Left ventricle myocardium inferior (tissue), 1 donor: Measurements from ENCODE around the gene TTYH2. TPM values are rescaled to one million over a fixed set of nuclear protein-coding genes. Genes with fewer than 3 reads are reported as not detected.

Experiments used
- DNase-seq: peaks from one replicate; pipeline ENCODE4 v3.0.0-alpha.2; 2020
- H3K27ac ChIP-seq: fragments of 200-600 bp; replicated peaks from 2 replicates; pipeline ENCODE4 v1.8.0; 2021
- H3K27me3 ChIP-seq: fragments of 200-600 bp; 2 replicates; pipeline ENCODE4 v1.8.0; 2021; ENCODE audit warnings: low read depth
- H3K36me3 ChIP-seq: fragments of 200-600 bp; 2 replicates; pipeline ENCODE4 v1.8.0; 2021
- H3K4me1 ChIP-seq: fragments of 200-600 bp; 2 replicates; pipeline ENCODE4 v1.8.0; 2021
- H3K4me3 ChIP-seq: fragments of 200-600 bp; 2 replicates; pipeline ENCODE4 v1.8.0; 2021; ENCODE audit warnings: mild to moderate bottlenecking, moderate library complexity
- H3K9me3 ChIP-seq: fragments of 200-600 bp; replicated peaks from 2 replicates; pipeline ENCODE4 v1.8.0; 2021
- intact Hi-C: fragments of 100-400 bp; cut with micrococcal nuclease; formaldehyde crosslinking; loops from one replicate; pipeline ENCODE4 v1.11.0; 2022
- total RNA-seq: library from RNA; stranded (reverse); fragmentation: NEBNext Ultra II Directional; extraction: Animal tissue kit (Norgen Biotek cat#: 25700); gene quantifications from one replicate; pipeline ENCODE4 v1.2.1, GENCODE V29; 2021
- TF ChIP-seq, protein P1 (sequence below): fragments of 200-600 bp; IDR thresholded peaks from 2 replicates; pipeline ENCODE4 v1.8.0; 2021; ENCODE audit warnings: antibody characterized with exemption, mild to moderate bottlenecking, borderline replicate concordance
- donor health status: DM: no; HTN: yes; CAD: no; lungs with severe emphysema.

Gene TTYH2
- total RNA-seq, 1 donor from 2014 or later: 28.1 TPM

DNA sequence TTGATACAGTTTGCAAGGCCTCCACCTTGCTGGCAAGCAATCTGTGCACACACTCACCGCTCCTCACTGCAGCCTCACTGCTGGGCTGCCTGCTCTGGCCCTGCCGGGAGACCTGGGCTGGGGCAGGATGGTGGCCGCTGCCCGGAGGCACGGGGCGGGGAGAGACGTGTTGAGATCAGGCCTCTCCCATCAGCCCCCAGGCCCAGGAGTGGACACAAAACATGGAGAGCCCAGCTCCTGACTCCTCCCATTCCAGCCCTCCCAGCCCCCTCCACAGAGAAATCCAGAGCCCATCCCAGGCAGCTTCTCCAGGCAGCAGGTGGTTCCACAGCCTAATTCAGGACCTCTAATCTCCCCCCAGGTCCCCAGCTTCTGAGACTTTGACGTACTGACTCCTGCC is 33.0 kb upstream of the TTYH2 start:
- Histone ChIP-seq H3K4me3 (no peak overlapping the region), H3K4me1 (no peaks in the 10 kb centered on the region), H3K9me3 (no peaks in the 10 kb centered on the region), H3K27me3 (peaks cover 98% of the 10 kb centered on the region), H3K36me3 (no peaks in the 10 kb centered on the region), H3K27ac (no peak overlapping the region)
- intact Hi-C loops: no loop called here
- TF ChIP-seq, protein P1, sequence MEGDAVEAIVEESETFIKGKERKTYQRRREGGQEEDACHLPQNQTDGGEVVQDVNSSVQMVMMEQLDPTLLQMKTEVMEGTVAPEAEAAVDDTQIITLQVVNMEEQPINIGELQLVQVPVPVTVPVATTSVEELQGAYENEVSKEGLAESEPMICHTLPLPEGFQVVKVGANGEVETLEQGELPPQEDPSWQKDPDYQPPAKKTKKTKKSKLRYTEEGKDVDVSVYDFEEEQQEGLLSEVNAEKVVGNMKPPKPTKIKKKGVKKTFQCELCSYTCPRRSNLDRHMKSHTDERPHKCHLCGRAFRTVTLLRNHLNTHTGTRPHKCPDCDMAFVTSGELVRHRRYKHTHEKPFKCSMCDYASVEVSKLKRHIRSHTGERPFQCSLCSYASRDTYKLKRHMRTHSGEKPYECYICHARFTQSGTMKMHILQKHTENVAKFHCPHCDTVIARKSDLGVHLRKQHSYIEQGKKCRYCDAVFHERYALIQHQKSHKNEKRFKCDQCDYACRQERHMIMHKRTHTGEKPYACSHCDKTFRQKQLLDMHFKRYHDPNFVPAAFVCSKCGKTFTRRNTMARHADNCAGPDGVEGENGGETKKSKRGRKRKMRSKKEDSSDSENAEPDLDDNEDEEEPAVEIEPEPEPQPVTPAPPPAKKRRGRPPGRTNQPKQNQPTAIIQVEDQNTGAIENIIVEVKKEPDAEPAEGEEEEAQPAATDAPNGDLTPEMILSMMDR: no peak
- no peak for DNase-seq

DNA sequence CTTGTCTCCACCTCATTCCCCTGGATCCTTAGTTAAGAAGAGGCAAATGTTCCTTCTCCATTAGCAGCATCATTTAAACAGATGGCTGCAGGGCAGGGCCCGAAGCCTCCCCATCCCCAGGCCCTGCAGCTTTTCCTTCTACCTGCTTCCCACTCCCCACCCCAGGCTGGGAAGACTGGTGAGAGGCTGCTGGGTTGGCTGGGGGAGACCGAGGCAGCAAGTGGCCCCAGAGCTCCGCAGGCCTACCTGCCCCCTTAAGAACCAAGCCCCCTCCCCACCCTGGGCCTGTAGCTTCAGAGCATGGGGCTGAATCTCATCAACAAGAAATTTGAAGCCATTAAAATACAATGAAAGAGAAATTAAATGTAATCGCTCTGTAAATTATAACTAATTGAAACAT is 32.0 kb upstream of the TTYH2 start:
- H3K9me3 ChIP-seq: no peaks in the 10 kb centered on the region
- no peak overlapping the region for H3K27ac ChIP-seq
- H3K4me1 ChIP-seq: no peaks in the 10 kb centered on the region
- H3K36me3 ChIP-seq: no peaks in the 10 kb centered on the region
- DNase-seq: no peak
- TF ChIP-seq, protein P1: no peak
- intact Hi-C loops: no loop called here
- peaks cover 98% of the 10 kb centered on the region for H3K27me3 ChIP-seq
- no peak overlapping the region for H3K4me3 ChIP-seq

DNA sequence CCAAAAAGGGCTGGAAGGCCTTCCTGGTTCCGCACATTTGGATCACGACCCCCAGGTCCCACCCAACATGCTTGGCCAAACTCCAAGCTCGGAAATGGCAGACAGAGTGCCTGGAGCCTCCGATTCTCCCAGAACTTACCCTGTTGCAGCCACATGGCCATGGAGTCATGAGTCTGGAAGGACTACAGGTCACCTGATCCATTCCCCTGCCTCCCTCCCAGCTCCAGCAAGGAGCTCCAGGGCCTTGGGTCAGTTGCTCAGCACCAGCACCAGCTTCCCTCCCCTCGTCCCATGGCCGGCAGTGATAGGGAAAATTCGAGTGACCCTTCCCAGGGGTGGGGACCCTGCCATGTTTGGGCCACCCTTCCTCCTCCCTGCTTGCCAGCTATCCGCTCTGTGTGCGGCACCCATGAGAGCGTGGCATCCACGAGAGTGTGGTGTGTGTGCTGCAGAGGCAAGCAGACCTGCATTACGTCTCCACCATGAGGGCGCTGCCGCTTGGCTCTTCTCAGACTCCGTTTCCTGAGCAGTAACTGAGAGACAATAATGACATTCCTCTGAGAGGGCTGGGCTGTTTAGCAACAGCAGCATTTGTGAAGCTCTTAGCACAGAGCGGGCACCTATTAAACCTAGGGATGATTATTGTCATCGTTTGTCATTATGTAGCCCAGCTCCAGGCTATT is 31.2 kb upstream of the TTYH2 start:
- TF ChIP-seq, protein P1: no peak
- Histone ChIP-seq H3K4me1 (no peaks in the 10 kb centered on the region), H3K27ac (no peak overlapping the region), H3K9me3 (no peaks in the 10 kb centered on the region), H3K27me3 (peaks cover 95% of the 10 kb centered on the region), H3K4me3 (no peak overlapping the region), H3K36me3 (no peaks in the 10 kb centered on the region)
- intact Hi-C loops: no loop called here
- DNase-seq: no peak

DNA sequence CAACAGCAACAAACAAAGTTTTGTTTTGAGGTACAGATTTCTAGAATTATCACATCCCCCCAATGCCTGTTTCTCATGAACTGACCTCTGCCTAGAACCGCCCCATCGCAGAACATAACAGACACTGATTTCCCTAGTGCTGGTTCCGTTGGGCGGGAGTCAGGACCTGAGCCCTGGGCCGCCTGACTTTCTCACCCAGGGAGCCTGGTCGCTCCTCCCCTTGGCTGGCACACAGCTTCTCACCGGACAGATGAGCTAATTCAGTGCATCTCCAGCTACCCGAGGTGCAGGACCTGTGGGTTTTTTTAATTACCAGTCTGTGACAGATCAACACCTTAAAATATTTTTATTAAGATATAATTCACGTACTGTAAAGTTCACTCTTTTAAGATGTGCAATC is 30.0 kb upstream of the TTYH2 start:
- intact Hi-C loops: no loop called here
- DNase-seq: no peak

DNA sequence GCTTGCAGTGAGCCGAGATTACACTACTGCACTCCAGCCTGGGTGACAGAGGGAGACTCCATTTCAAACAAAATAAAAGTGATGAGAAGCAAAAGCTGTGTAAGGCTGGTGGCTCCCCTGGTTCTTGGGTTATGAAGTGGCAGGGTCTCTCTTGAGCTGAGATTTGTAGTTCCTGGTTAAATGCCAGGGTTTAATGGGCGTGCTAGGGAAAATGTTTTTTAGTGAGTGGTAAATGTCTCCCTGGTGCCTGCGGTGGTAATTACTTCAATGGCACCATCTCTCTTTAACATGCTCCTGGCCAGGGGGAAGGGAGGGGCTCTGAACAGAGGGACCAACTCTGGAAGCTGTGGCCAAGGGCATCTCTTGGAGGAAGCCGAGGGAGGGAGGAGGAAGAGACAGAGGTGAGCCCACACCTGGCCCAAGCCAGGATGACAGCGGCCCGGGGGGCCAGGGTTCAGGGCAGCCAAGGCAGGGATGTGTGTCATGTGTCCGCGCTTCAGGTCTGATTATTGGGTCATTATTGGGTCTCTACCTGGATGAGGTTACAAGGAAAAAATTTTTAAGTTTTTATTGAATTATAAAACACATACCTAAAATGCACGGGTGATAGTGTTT is 27.7 kb upstream of the TTYH2 start:
- Histone ChIP-seq H3K4me3 (no peak overlapping the region), H3K27ac (no peak overlapping the region), H3K36me3 (no peaks in the 10 kb centered on the region), H3K9me3 (no peaks in the 10 kb centered on the region), H3K4me1 (no peaks in the 10 kb centered on the region), H3K27me3 (peaks cover 76% of the 10 kb centered on the region)
- TF ChIP-seq, protein P1: no peak
- intact Hi-C loops: no loop called here
- DNase-seq: no peak

More for the DNA sequence above, 30.0 kb upstream of the TTYH2 start:
- Histone ChIP-seq H3K4me3 (no peak overlapping the region), H3K27me3 (peaks cover 98% of the 10 kb centered on the region), H3K9me3 (no peaks in the 10 kb centered on the region), H3K27ac (no peak overlapping the region), H3K4me1 (no peaks in the 10 kb centered on the region), H3K36me3 (no peaks in the 10 kb centered on the region)
- TF ChIP-seq, protein P1: no peak
